ENCODE data around the gene RPL13A.

RPL13A gene

DNA sequence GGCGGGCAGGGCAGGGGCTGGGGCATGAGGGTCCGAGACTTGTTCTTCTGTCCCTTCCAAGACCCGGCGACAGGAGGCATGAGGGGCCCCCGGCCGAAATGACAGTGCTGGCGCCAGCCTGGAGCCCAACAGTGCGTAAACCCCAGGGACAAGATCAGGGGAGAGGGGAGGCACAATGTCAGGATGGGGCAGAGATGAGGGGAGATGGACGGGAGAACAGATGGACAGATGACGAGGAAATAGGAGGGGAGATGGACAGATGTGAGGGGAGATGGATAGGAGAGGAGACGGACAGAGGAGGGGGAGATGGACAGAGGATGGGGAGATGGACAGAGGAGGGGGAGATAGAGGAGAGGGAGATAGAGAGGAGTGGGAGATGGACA is 12.9 kb upstream of the RPL13A start:
- TF ChIP-seq POLR2AphosphoS5 (IDR thresholded peaks at IDR 0.05; ENCODE audit: low read depth, low read length) (no peak), TAF1 (IDR thresholded peaks at IDR 0.05; ENCODE audit: borderline replicate concordance, insufficient read depth, low read length) (peak; percentile 32; the same call in 1 of the 2 replicates), SIN3A (IDR thresholded peaks at IDR 0.05; ENCODE audit: borderline replicate concordance, insufficient read depth, low read length) (no peak), REST (IDR thresholded peaks at IDR 0.05; ENCODE audit: insufficient read depth in 1 of 2, low read depth in 2 of 2, low read length in 2 of 2) (no peak), FOXP2 (optimal IDR thresholded peaks at IDR 0.05; ENCODE audit: borderline replicate concordance, extremely low read depth, extremely low read length, insufficient read depth) (no peak)

DNA sequence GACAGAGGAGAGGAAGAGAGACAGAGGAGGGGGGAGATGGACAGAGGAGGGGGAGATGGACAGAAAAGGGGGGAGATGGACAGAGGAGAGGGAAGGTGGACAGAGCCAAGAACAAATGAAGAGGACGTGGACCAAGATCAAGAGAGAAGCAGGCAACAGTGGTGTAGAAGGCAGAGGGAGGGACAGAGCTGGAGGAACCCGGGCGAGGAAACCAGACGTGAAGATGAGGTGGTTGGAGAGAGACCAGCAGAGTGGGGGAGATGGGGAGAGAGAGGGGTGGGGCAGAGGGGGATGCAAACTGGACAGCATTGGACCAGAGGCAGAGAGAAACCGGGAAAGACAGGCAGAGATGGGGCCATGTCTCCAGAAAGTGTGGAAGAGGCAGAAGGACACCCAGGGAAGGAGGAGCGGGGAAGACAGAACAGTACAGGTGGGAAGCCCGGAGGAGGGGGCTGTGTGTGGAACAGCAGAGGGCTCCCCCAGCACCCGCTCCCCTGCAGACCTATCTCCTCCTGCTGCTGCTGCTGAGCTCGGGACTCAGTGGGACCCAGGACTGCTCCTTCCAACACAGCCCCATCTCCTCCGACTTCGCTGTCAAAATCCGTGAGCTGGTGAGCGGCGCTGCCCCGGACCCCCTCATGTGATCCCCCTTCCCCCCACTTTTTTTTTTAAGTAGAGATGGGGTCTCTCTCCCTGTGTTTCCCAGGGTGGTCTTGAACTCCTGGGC is 12.1 kb upstream of the RPL13A start:
- no peak for TF ChIP-seq FOXP2 (optimal IDR thresholded peaks at IDR 0.05; ENCODE audit: borderline replicate concordance, extremely low read depth, extremely low read length, insufficient read depth)
- TF ChIP-seq REST (IDR thresholded peaks at IDR 0.05; ENCODE audit: insufficient read depth in 1 of 2, low read depth in 2 of 2, low read length in 2 of 2), result no peak
- TF ChIP-seq POLR2AphosphoS5 (IDR thresholded peaks at IDR 0.05; ENCODE audit: low read depth, low read length), result no peak
- no peak for TF ChIP-seq TAF1 (IDR thresholded peaks at IDR 0.05; ENCODE audit: borderline replicate concordance, insufficient read depth, low read length)
- no peak for TF ChIP-seq SIN3A (IDR thresholded peaks at IDR 0.05; ENCODE audit: borderline replicate concordance, insufficient read depth, low read length)

GRCh38 chr19:49475995-49476880 is 11.2 kb upstream of the RPL13A start:
- TF ChIP-seq FOXP2 (optimal IDR thresholded peaks at IDR 0.05; ENCODE audit: borderline replicate concordance, extremely low read depth, extremely low read length, insufficient read depth), result no peak

DNA sequence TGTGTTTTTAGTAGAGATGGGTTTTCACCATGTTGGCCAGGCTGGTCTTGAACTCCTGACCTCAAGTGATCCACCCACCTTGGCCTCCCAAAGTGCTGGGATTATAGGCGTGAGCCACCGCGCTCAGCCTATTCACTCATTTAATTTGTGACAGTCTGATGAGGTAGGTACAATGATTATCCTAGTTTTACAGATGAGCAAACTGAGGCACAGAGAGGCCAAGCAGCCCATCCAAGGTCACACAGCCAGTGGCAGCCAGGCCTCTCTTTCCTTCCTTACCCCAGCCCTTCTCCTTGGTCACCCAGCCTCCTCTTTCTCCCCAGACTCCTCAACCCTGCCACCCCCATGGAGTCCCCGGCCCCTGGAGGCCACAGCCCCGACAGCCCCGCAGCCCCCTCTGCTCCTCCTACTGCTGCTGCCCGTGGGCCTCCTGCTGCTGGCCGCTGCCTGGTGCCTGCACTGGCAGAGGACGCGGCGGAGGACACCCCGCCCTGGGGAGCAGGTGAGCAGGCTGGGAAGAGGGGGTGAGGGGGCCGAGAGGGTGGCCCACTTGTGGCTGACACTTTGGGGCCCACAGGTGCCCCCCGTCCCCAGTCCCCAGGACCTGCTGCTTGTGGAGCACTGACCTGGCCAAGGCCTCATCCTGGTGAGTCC is 7.3 kb upstream of the RPL13A start:
- TF ChIP-seq SIN3A (IDR thresholded peaks at IDR 0.05; ENCODE audit: borderline replicate concordance, insufficient read depth, low read length), result no peak
- no peak for TF ChIP-seq FOXP2 (optimal IDR thresholded peaks at IDR 0.05; ENCODE audit: borderline replicate concordance, extremely low read depth, extremely low read length, insufficient read depth)
- TF ChIP-seq TAF1 (IDR thresholded peaks at IDR 0.05; ENCODE audit: borderline replicate concordance, insufficient read depth, low read length), result no peak
- TF ChIP-seq POLR2AphosphoS5 (IDR thresholded peaks at IDR 0.05; ENCODE audit: low read depth, low read length), result no peak
- no peak for TF ChIP-seq REST (IDR thresholded peaks at IDR 0.05; ENCODE audit: insufficient read depth in 1 of 2, low read depth in 2 of 2, low read length in 2 of 2)

DNA sequence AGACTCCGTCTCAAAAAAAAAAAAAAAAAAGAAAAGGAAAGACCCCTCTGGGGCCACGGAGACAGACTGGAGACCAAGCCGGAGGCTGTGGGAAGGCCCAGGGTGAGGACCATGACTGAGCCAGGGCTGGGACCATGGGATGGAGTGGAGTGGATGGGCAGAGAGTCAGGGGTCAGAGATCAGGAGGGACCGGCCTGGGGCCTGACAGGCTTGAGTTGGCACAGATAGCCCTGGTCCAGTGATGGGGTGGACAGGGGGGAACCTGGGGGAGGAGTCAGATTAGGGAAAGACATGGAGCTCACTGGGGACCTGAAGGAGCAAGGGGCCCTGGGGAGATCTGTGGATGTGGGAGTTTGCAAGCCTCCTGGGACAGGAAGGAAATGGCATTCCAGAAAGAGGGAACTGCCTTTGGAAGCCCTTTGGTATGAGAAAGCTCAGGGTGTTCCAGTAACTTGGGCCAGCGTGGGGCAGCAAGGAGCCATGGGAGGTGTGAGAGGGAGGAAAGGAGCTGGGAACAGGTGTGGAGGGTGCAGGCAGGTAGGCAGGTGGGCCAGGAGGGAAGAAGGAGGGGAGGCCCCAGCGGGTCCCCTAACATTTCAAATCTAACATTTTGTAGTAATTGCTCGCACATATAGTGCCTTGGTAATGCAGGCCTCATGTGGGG is 6.3 kb upstream of the RPL13A start:
- no peak for TF ChIP-seq SIN3A (IDR thresholded peaks at IDR 0.05; ENCODE audit: borderline replicate concordance, insufficient read depth, low read length)
- TF ChIP-seq FOXP2 (optimal IDR thresholded peaks at IDR 0.05; ENCODE audit: borderline replicate concordance, extremely low read depth, extremely low read length, insufficient read depth), result no peak
- TF ChIP-seq REST (IDR thresholded peaks at IDR 0.05; ENCODE audit: insufficient read depth in 1 of 2, low read depth in 2 of 2, low read length in 2 of 2), result no peak
- TF ChIP-seq POLR2AphosphoS5 (IDR thresholded peaks at IDR 0.05; ENCODE audit: low read depth, low read length), result no peak
- TF ChIP-seq TAF1 (IDR thresholded peaks at IDR 0.05; ENCODE audit: borderline replicate concordance, insufficient read depth, low read length), result no peak
